ENCODE measurements around the gene TRPM7.

The TRPM7 gene

GRCh38 chr15:50655555-50655954, 31.0 kb downstream of the TRPM7 start:
- TF ChIP-seq, protein P1, sequence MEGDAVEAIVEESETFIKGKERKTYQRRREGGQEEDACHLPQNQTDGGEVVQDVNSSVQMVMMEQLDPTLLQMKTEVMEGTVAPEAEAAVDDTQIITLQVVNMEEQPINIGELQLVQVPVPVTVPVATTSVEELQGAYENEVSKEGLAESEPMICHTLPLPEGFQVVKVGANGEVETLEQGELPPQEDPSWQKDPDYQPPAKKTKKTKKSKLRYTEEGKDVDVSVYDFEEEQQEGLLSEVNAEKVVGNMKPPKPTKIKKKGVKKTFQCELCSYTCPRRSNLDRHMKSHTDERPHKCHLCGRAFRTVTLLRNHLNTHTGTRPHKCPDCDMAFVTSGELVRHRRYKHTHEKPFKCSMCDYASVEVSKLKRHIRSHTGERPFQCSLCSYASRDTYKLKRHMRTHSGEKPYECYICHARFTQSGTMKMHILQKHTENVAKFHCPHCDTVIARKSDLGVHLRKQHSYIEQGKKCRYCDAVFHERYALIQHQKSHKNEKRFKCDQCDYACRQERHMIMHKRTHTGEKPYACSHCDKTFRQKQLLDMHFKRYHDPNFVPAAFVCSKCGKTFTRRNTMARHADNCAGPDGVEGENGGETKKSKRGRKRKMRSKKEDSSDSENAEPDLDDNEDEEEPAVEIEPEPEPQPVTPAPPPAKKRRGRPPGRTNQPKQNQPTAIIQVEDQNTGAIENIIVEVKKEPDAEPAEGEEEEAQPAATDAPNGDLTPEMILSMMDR (IDR thresholded peaks at IDR 0.05; ENCODE audit: extremely low read depth, missing control alignments), result no peak
- no peak for DNase-seq (ENCODE audit: low spot score)

DNA sequence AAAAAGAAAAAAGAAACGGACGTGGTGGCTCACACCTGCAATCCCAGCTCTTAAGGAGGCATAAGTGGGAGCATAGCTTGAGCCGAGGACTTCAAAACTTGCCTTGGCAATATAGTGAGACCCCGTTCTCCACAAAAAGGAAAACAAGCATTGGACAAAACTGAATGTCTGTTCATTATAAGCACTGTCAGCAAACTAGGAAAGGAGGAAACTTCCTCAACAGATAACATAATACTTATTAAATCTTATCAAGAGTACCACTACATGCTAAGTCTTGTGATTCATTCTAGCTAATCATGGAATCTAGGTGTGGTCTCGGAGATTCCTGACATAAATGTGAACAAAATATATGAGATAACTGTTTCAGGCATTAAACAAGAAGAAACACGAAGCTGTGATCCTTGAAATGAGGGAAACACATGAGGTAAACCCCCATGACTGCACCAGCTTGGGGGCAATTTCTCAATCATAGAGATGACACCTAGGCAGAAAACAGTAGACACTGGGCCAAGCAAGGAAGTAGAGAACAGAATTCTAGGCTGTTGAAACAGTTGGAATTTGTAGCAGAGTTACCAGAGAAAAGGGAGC, 33.3 kb downstream of the TRPM7 start:
- DNase-seq (ENCODE audit: low spot score), result no peak
- TF ChIP-seq, protein P1 (IDR thresholded peaks at IDR 0.05; ENCODE audit: extremely low read depth, missing control alignments), result no peak

- DNase-seq (ENCODE audit: low spot score), result no peak
- TF ChIP-seq, protein P1 (IDR thresholded peaks at IDR 0.05; ENCODE audit: extremely low read depth, missing control alignments), result no peak
Observed at GRCh38 chr15:50652671-50653070, 33.9 kb downstream of the TRPM7 start.

DNA sequence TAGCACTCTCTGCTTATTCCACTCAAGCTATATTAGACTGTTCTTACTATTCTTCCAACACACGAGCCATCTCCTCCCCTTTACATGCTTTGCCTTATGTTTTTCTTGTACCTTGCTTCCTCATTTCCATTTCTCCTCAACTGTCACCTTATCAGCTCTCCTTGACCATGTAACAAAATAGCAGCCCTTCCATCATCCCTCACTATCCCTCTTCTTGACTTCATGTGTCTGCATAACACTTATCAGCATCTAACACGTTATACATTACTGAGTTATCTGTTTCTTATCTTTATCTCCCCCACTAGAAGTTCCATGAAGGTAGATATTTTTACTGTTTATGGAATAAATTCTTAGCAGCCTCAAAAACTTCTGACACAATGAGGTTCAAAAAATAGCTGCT, 45.3 kb downstream of the TRPM7 start:
- DNase-seq (ENCODE audit: low spot score), result no peak
- TF ChIP-seq, protein P1 (IDR thresholded peaks at IDR 0.05; ENCODE audit: extremely low read depth, missing control alignments), result no peak

DNA sequence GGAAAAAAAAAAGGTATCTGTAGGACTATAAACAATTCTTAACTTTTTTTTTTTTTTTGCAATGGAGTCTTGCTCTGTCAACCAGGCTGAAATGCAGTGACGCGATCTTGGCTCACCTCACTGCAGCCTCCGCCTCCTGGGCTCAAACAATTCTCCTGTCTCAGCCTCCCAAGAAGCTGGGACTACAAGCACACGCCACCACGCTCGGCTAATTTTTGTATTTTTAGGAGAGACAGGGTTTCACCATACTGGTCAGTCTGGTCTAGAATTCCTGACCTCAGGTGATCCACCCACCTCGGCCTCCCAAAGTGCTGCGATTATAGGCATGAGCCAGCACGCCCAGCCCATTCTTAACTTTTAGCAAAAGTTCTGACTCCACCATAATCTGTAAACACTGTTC, 50.5 kb downstream of the TRPM7 start:
- DNase-seq (ENCODE audit: low spot score), result no peak
- TF ChIP-seq, protein P1 (IDR thresholded peaks at IDR 0.05; ENCODE audit: extremely low read depth, missing control alignments), result no peak

DNA sequence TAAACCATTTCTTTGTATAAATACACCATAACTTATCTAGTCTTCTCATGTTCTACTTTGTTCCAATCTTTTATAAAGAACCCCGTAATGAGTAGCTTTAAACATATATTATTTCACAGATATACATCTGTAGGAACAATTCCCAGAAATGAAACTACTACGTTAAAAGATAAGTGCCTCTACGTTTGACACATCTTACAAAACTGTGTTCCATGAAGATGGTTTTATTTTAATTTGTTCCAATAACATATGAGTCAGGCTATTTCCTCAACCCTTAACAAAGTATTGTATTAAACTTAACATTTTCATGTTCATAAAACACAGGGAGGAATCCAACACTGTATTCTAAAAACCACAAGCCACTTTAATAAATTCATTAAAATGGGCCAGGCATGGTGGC, 52.9 kb downstream of the TRPM7 start:
- DNase-seq (ENCODE audit: low spot score), result no peak
- TF ChIP-seq, protein P1 (IDR thresholded peaks at IDR 0.05; ENCODE audit: extremely low read depth, missing control alignments), result no peak

- TF ChIP-seq, protein P1 (IDR thresholded peaks at IDR 0.05; ENCODE audit: extremely low read depth, missing control alignments), result no peak
- DNase-seq (ENCODE audit: low spot score), result no peak
Observed at GRCh38 chr15:50628421-50628820, 58.2 kb downstream of the TRPM7 start.

Data from GM20000 (cell line).